ENCODE measurements around the gene LRRC4C. TPM values are rescaled to one million over a fixed set of nuclear protein-coding genes. Genes with fewer than 3 reads are reported as not detected.

LRRC4C gene
- total and polyA plus RNA-seq, 12 donors, result 0.15 to 0.93 (median 0.40) TPM

GRCh38 chr11:41346042-41346441 is 113.4 kb downstream of the LRRC4C start:
- no peak for ATAC-seq

GRCh38 chr11:41334007-41334933 is 125.2 kb downstream of the LRRC4C start:
- no peaks in the 10 kb centered on the region for H3K36me3 ChIP-seq
- H3K4me1 ChIP-seq, result no peaks in the 10 kb centered on the region
- WGBS, 2 donors, result 75 to 76% methylated on average over 7 of the region's 7 CpGs
- no peak for TF ChIP-seq CTCF (IDR thresholded peaks at IDR 0.05)
- DNase-seq, result no peak
- H3K27ac ChIP-seq, result no peak overlapping the region
- ATAC-seq, result no peak
- H3K4me3 ChIP-seq, result no peak overlapping the region
- intact Hi-C loops (cut with DNase I), result no loop called here
- peaks cover 0 to 4% (median 0%) of the 10 kb centered on the region in 7 donors for H3K27me3 ChIP-seq
- no peaks in the 10 kb centered on the region for H3K9me3 ChIP-seq

More at GRCh38 chr11:41346042-41346441, 113.4 kb downstream of the LRRC4C start:
- Histone ChIP-seq H3K4me3 (no peak overlapping the region), H3K27ac (no peak overlapping the region), H3K9me3 (no peaks in the 10 kb centered on the region), H3K27me3 (no peaks in the 10 kb centered on the region), H3K4me1 (no peaks in the 10 kb centered on the region), H3K36me3 (no peaks in the 10 kb centered on the region)
- no peak for DNase-seq
- WGBS, 2 donors, result 69 to 83% methylated on average over 2 of the region's 2 CpGs
- intact Hi-C loops (cut with DNase I), result no loop called here
- TF ChIP-seq CTCF (IDR thresholded peaks at IDR 0.05), result no peak

GRCh38 chr11:41333357-41333756 is 126.1 kb downstream of the LRRC4C start:
- no peak overlapping the region for H3K4me3 ChIP-seq
- DNase-seq, result no peak
- TF ChIP-seq CTCF (IDR thresholded peaks at IDR 0.05), result no peak
- no peaks in the 10 kb centered on the region for H3K4me1 ChIP-seq
- ATAC-seq, result no peak
- no peaks in the 10 kb centered on the region for H3K36me3 ChIP-seq
- intact Hi-C loops (cut with DNase I), result no loop called here
- no peak overlapping the region for H3K27ac ChIP-seq
- no peaks in the 10 kb centered on the region for H3K9me3 ChIP-seq
- WGBS, 2 donors, result 87 to 96% methylated on average over 1 of the region's 1 CpG
- H3K27me3 ChIP-seq, result peaks cover 0 to 4% (median 0%) of the 10 kb centered on the region in 7 donors

- H3K36me3 ChIP-seq, result no peaks in the 10 kb centered on the region
- intact Hi-C loops (cut with DNase I), result loop anchor here in 1 of 10 donors (10.0 kb wide), 1 partner anchor 56 kb away; no protein-coding TSS in a partner anchor
- TF ChIP-seq CTCF (IDR thresholded peaks at IDR 0.05), result no peak
- H3K4me1 ChIP-seq, result no peaks in the 10 kb centered on the region
- H3K9me3 ChIP-seq, result no peaks in the 10 kb centered on the region
- H3K27ac ChIP-seq, result no peak overlapping the region
- DNase-seq (no peak), ATAC-seq (no peak)
- no peaks in the 10 kb centered on the region for H3K27me3 ChIP-seq
- H3K4me3 ChIP-seq, result no peak overlapping the region
- WGBS, 2 donors, result 79 to 81% methylated on average over 4 of the region's 4 CpGs
Measured at GRCh38 chr11:41328324-41328723, 131.1 kb downstream of the LRRC4C start.
